ENCODE measurements around the gene GOLGA1. TPM values are rescaled to one million over a fixed set of nuclear protein-coding genes. Genes with fewer than 3 reads are reported as not detected.
A peak's percentile ranks its signal among the peaks of the same experiment; 100 is the strongest.

The GOLGA1 gene
- total and polyA plus RNA-seq, 9 of the 15 experiments (the other 6 are each of a cell fraction or from before 2014, with no cell fraction given), result 2.9 to 15.9 (median 8.5) TPM

DNA sequence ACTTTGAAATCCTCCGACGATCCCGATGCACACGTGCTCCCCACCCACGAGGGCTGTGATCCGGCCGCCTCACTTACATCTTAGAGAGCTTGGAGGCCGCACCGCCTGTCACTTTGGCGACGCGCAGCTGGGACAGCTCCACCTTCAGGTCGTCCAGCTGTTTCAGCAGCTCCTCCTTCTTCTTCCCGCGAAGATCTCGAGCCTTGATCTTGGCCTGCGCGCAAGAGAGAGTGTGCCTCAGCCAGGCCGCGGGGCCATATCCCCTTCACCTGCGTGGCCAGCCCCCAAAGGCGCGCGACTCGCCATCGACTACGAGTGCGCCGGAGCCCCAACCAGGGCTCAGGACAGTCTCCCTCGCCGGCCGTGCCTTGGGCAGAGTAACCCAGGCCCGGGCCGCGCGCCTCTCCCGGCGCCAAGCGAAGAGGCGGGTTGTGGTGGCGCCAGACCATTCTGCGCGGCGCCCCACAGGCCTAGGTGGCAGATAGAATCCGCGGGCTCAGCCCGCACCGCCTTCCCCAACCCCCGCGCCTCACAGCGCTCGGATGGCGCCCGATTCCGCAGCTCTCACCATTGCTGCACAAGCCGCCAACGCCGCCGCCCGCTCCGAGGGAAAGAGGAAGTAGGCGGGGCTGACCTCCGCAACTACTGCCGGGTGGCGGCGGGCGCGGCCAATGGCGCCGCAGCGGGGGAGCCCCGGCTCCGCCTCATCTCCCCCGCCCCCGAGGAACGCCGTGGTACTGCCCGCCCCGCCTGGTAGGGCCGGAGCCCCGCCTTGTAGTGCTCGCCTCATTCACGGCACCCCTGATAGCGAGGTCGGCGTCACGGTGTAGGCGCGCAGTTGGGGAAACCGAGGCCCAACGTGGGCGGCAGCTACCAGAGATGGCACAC is 79.3 kb downstream of the GOLGA1 start, which contains the start of the genes ARPC5L and RPL35:
ARPC5L (plus strand) TSS at position 789 of the 888 bp plus-strand sequence. CDS start 7,161 bp downstream, outside the sequence.
RPL35 (minus strand) TSS at position 616 of the 888 bp plus-strand sequence; CDS start at position 571, 45 bp downstream.
- H3K9me3 ChIP-seq (replicated peaks; ENCODE audit: control insufficient read depth, insufficient read depth, low read depth, low read length), result no peaks in the 10 kb centered on the region; the same call in 1 of the 2 replicates
- peak within 1 kb of the TSS; percentile 97 to 100 for H3K9ac ChIP-seq (ENCODE audit: insufficient read depth in 1 of 2, low read depth in 2 of 2, low read length in 2 of 2)
- intact Hi-C loops (cut with micrococcal nuclease) (loop anchor here (2.0 kb wide), 1 partner anchor 281 kb away; the partner anchor contains the start of gene SCAI), in situ Hi-C loops (cut with MboI) (loop anchor here (10.0 kb wide), 1 partner anchor 283 kb away; the partner anchor contains the start of gene SCAI)
- ATAC-seq, result peak; percentile 90
- H3K27me3 ChIP-seq (ENCODE audit: control insufficient read depth in 2 of 2, insufficient read depth in 2 of 2, low read length in 2 of 2), result no peaks in the 10 kb centered on the region
- peaks cover 59% of the 10 kb centered on the region for H3K79me2 ChIP-seq (ENCODE audit: control insufficient read depth, insufficient read depth, low read length)
- peaks cover 15% of the 10 kb centered on the region for H3K9me1 ChIP-seq (ENCODE audit: control insufficient read depth, insufficient read depth, low read length)
- peak; percentile 95 to 99 (median 96) for DNase-seq (ENCODE audit: extremely low read depth in 1 of 4, low spot score in 3 of 4)
- ChIA-PET CTCF (ENCODE audit: low intra/inter-chr PET ratio) (no interaction called here), POLR2A (interaction anchor here (0.6 to 2.9 kb wide), 31 partner anchors 9 to 500 kb away, joined by 3 to 39 read pairs (median 5); partner anchors contain the start of genes NR6A1, SCAI and WDR38)
- H3K4me2 ChIP-seq (ENCODE audit: insufficient read depth, low read length), result peak within 1 kb of the TSS; percentile 98
- peak within 1 kb of the TSS; percentile 99 for H2AFZ ChIP-seq (ENCODE audit: low read depth, low read length)
- peaks cover 54% of the 10 kb centered on the region for H3K36me3 ChIP-seq (ENCODE audit: control insufficient read depth, insufficient read depth, low read length)
- peaks cover 45% of the 10 kb centered on the region for H4K20me1 ChIP-seq (replicated peaks; ENCODE audit: control insufficient read depth, insufficient read depth, low read length)
- peaks cover 23 to 42% of the 10 kb centered on the region in 2 experiments for H3K4me1 ChIP-seq (replicated peaks in 1 of 2; ENCODE audit: control insufficient read depth in 2 of 2, insufficient read depth in 2 of 2, low read length in 2 of 2)
- TSS peak; percentile 54 for BruUV-seq (replicated peaks)
- WGBS (ENCODE audit: insufficient coverage, low coverage, missing lambda C conversion rate), result under 1% methylated on average over 57 of the region's 92 CpGs
- H3K27ac ChIP-seq (ENCODE audit: extremely low read depth, low read depth, low read length), result peak within 1 kb of the TSS; percentile 94
- no peak for FAIRE-seq
- H3K4me3 ChIP-seq, result peak within 1 kb of the TSS; percentile 99
- TF ChIP-seq SOX6 (IDR thresholded peaks at IDR 0.05) (no peak), ZNF124 (CRISPR knock-in tag; IDR thresholded peaks at IDR 0.05) (no peak), ZFP91 (CRISPR knock-in tag; IDR thresholded peaks at IDR 0.05) (no peak), ZNF57 (CRISPR knock-in tag; IDR thresholded peaks at IDR 0.05) (no peak), RHOXF2B (CRISPR knock-in tag; conservative IDR thresholded peaks at IDR 0.05) (0 out of 2 replicates have a peak, but pooled peaks have one; percentile 19), ZNF143 (CRISPR knock-in tag; IDR thresholded peaks at IDR 0.05) (no peak), POU5F1 (IDR thresholded peaks at IDR 0.05; ENCODE audit: borderline replicate concordance, low read depth, low read length, partially characterized antibody) (no peak), MIER1 (IDR thresholded peaks at IDR 0.05; ENCODE audit: low read depth) (no peak), TAF7 (tag; IDR thresholded peaks at IDR 0.05) (peak; percentile 98), ZNF436 (CRISPR knock-in tag; IDR thresholded peaks at IDR 0.05) (no peak), DNMT1 (IDR thresholded peaks at IDR 0.05) (no peak), DMBX1 (CRISPR knock-in tag; IDR thresholded peaks at IDR 0.05; ENCODE audit: borderline replicate concordance) (no peak), HOMEZ (CRISPR knock-in tag; IDR thresholded peaks at IDR 0.05) (no peak), CSDE1 (IDR thresholded peaks at IDR 0.05) (no peak)
- TF ChIP-seq, protein P1, sequence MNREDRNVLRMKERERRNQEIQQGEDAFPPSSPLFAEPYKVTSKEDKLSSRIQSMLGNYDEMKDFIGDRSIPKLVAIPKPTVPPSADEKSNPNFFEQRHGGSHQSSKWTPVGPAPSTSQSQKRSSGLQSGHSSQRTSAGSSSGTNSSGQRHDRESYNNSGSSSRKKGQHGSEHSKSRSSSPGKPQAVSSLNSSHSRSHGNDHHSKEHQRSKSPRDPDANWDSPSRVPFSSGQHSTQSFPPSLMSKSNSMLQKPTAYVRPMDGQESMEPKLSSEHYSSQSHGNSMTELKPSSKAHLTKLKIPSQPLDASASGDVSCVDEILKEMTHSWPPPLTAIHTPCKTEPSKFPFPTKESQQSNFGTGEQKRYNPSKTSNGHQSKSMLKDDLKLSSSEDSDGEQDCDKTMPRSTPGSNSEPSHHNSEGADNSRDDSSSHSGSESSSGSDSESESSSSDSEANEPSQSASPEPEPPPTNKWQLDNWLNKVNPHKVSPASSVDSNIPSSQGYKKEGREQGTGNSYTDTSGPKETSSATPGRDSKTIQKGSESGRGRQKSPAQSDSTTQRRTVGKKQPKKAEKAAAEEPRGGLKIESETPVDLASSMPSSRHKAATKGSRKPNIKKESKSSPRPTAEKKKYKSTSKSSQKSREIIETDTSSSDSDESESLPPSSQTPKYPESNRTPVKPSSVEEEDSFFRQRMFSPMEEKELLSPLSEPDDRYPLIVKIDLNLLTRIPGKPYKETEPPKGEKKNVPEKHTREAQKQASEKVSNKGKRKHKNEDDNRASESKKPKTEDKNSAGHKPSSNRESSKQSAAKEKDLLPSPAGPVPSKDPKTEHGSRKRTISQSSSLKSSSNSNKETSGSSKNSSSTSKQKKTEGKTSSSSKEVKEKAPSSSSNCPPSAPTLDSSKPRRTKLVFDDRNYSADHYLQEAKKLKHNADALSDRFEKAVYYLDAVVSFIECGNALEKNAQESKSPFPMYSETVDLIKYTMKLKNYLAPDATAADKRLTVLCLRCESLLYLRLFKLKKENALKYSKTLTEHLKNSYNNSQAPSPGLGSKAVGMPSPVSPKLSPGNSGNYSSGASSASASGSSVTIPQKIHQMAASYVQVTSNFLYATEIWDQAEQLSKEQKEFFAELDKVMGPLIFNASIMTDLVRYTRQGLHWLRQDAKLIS (CRISPR knock-in tag; IDR thresholded peaks at IDR 0.05), result peak; percentile 89
